ENCODE data around the gene SRSF4. TPM values are rescaled to one million over a fixed set of nuclear protein-coding genes. Genes with fewer than 3 reads are reported as not detected.

SRSF4 gene
- total and polyA plus RNA-seq, 4 donors = 56.7 to 69.3 (median 67.7) TPM

DNA sequence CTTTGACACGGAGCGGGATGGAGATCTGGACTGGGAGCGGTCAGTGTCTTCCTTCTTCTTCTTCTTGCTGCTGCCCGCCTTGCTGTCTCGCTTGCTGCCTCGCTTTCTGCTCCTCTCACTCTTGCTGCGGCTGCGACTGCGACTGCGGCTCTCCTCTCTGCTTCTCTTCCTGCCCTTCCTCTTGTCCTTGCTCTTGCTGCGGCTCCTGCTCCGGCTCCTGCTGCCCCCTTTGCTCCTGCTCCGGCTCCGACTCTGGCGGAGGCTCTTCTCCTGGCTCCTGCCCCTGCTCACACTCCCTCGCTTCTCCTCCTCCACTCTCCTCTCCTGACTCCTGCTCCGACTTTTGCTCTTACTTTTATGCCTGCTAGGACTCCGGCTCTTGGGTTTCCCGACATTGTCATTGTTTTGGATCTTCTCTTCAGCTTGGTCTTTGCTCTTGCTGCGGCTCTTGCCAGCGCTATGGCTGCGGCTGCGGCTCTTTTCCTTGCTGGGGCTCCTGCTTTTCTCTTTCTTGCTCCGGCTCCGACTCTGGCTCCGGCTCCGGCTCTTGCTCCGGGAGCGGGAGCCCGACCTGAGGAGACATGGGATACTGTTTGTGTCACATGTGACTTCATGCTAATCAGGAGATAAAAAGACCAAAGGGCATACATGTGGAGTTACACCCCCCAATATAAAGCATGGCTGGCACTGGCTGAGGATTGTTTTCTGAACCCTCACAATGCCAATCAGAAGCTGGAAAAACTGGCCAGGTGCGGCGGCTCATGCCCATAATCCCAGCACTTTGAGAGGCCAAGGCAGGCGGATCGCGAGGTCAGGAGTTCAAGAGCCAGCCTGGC, 32.8 kb downstream of the SRSF4 start:
- no peak for DNase-seq
- H3K9me3 ChIP-seq (ENCODE audit: control insufficient read depth in 4 of 4, insufficient read depth in 3 of 4, low read length in 3 of 4) = no peaks in the 10 kb centered on the region

DNA sequence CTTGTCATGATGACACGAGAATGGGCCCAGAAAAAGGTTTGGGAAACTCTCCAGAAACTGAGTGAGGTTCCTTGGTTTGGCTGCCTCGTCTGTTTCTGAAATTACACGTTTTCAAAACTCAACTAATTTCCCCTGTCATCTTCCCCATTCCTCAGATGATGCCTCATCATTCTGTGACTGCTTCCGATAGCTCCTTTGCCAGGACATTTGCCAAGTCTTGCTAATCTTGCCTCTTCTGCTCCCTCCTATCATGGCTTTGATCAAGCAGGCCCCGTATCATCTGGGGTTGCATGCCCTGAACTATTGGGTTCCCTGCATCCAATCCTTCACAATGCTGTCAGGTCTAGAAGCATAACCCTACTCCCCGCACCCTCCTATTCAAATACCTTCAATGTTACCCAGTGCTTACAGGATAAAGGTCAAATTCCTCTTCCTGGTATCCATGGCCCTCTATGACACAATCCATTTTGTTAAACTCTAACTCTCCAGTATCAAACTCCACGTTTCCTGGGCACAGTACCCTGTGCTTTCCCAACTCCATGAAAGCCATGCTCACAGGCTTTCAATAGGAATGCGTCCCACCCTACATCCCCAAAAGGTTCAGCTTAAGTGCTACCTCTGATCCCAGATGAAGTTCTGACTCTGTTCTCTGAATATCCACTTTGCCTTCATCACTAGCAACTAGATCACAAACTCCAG, 35.8 kb downstream of the SRSF4 start:
- Histone ChIP-seq H3K27ac (ENCODE audit: low read depth in 1 of 2, low read length in 1 of 2) (no peak overlapping the region), H3K9ac (ENCODE audit: insufficient read depth in 1 of 2, low read length in 2 of 2) (no peak overlapping the region), H3K4me3 (no peak overlapping the region), H3K9me3 (ENCODE audit: control insufficient read depth in 4 of 4, insufficient read depth in 3 of 4, low read length in 3 of 4) (no peaks in the 10 kb centered on the region), H3K27me3 (ENCODE audit: control insufficient read depth in 3 of 3, insufficient read depth in 3 of 3, low read length in 2 of 3) (no peaks in the 10 kb centered on the region), H3K4me1 (ENCODE audit: control insufficient read depth in 5 of 5, insufficient read depth in 5 of 5, low read length in 5 of 5) (no peaks in the 10 kb centered on the region), H3K36me3 (ENCODE audit: control insufficient read depth in 4 of 4, insufficient read depth in 4 of 4, low read length in 4 of 4) (peaks cover 28 to 40% (median 36%) of the 10 kb centered on the region in 4 donors)
- TF ChIP-seq, protein P1, sequence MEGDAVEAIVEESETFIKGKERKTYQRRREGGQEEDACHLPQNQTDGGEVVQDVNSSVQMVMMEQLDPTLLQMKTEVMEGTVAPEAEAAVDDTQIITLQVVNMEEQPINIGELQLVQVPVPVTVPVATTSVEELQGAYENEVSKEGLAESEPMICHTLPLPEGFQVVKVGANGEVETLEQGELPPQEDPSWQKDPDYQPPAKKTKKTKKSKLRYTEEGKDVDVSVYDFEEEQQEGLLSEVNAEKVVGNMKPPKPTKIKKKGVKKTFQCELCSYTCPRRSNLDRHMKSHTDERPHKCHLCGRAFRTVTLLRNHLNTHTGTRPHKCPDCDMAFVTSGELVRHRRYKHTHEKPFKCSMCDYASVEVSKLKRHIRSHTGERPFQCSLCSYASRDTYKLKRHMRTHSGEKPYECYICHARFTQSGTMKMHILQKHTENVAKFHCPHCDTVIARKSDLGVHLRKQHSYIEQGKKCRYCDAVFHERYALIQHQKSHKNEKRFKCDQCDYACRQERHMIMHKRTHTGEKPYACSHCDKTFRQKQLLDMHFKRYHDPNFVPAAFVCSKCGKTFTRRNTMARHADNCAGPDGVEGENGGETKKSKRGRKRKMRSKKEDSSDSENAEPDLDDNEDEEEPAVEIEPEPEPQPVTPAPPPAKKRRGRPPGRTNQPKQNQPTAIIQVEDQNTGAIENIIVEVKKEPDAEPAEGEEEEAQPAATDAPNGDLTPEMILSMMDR (IDR thresholded peaks at IDR 0.05; ENCODE audit: control extremely low read depth, extremely low read depth) = no peak
- 74 to 80% methylated on average over 8 of the region's 8 CpGs for WGBS, 2 donors
- DNase-seq (no peak), ATAC-seq (ENCODE audit: insufficient read depth, low FRiP score) (peak; percentile 19)

More for the DNA sequence above, 32.8 kb downstream of the SRSF4 start:
- H3K27ac ChIP-seq (ENCODE audit: low read depth in 1 of 2, low read length in 1 of 2) = no peak overlapping the region
- TF ChIP-seq, protein P1 (IDR thresholded peaks at IDR 0.05; ENCODE audit: control extremely low read depth, extremely low read depth) = no peak
- no peaks in the 10 kb centered on the region for H3K27me3 ChIP-seq (ENCODE audit: control insufficient read depth in 3 of 3, insufficient read depth in 3 of 3, low read length in 2 of 3)
- H3K4me3 ChIP-seq = no peak overlapping the region
- WGBS, 2 donors = 96 to 97% methylated on average over 35 of the region's 35 CpGs
- H3K9ac ChIP-seq (ENCODE audit: insufficient read depth in 1 of 2, low read length in 2 of 2) = no peak overlapping the region
- ATAC-seq (ENCODE audit: insufficient read depth, low FRiP score) = no peak
- peaks cover 45 to 55% (median 50%) of the 10 kb centered on the region in 4 donors for H3K36me3 ChIP-seq (ENCODE audit: control insufficient read depth in 4 of 4, insufficient read depth in 4 of 4, low read length in 4 of 4)
- H3K4me1 ChIP-seq (ENCODE audit: control insufficient read depth in 5 of 5, insufficient read depth in 5 of 5, low read length in 5 of 5) = no peaks in the 10 kb centered on the region

DNA sequence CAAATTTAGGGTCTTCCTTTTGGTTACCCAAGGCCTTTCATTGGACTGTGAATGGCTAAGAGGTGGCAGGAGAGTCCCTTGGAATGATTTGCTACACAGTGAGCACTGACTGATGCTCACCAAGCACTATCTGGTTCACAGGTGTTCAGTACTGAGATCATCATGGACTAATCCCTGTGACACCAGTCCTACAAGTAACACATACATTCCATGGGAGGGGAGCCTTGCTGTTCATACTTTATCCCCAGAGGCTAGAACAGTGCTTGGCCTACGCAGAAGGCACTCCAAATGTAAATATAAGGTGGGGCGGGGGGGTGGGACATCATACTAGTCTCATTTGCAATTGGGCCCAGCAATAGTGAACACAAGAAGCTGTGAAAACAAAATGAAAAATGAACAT, 37.5 kb downstream of the SRSF4 start:
- DNase-seq (no peak), ATAC-seq (ENCODE audit: insufficient read depth, low FRiP score) (no peak)
- 96 to 99% methylated on average over 2 of the region's 2 CpGs for WGBS, 2 donors
- no peaks in the 10 kb centered on the region for H3K4me1 ChIP-seq (ENCODE audit: control insufficient read depth in 5 of 5, insufficient read depth in 5 of 5, low read length in 5 of 5)
- peaks cover 22 to 28% (median 26%) of the 10 kb centered on the region in 4 donors for H3K36me3 ChIP-seq (ENCODE audit: control insufficient read depth in 4 of 4, insufficient read depth in 4 of 4, low read length in 4 of 4)
- no peak overlapping the region for H3K9ac ChIP-seq (ENCODE audit: insufficient read depth in 1 of 2, low read length in 2 of 2)
- no peak overlapping the region for H3K27ac ChIP-seq (ENCODE audit: low read depth in 1 of 2, low read length in 1 of 2)
- H3K9me3 ChIP-seq (ENCODE audit: control insufficient read depth in 4 of 4, insufficient read depth in 3 of 4, low read length in 3 of 4) = no peaks in the 10 kb centered on the region
- H3K27me3 ChIP-seq (ENCODE audit: control insufficient read depth in 3 of 3, insufficient read depth in 3 of 3, low read length in 2 of 3) = no peaks in the 10 kb centered on the region
- TF ChIP-seq, protein P1 (IDR thresholded peaks at IDR 0.05; ENCODE audit: control extremely low read depth, extremely low read depth) = no peak
- H3K4me3 ChIP-seq = no peak overlapping the region
